HepG2 (cell line): ENCODE data around the gene C2. TPM values are rescaled to one million over a fixed set of nuclear protein-coding genes. Genes with fewer than 3 reads are reported as not detected.

Experiments used
- BATF2 ChIP-seq: sonication (generic); formaldehyde crosslinking; IDR thresholded peaks from 2 replicates; pipeline ENCODE4 v1.8.0; 2022; ENCODE audit warnings: mild to moderate bottlenecking, missing genetic modification reagents, moderate library complexity
- EED ChIP-seq: sonication (generic); formaldehyde crosslinking; IDR thresholded peaks from 2 replicates; pipeline ENCODE4 v1.5.0; 2020; ENCODE audit warnings: mild to moderate bottlenecking, missing genetic modification reagents
- FOSL2 ChIP-seq: sonication (generic); formaldehyde crosslinking; IDR thresholded peaks from 2 replicates; pipeline ENCODE4 v1.4.0; 2020; ENCODE audit warnings: missing genetic modification reagents
- GZF1 ChIP-seq: sonication (generic); formaldehyde crosslinking; IDR thresholded peaks from 2 replicates; pipeline ENCODE4 v1.5.1; 2020; ENCODE audit warnings: mild to moderate bottlenecking, missing genetic modification reagents
- HNRNPL ChIP-seq: fragments of 200-400 bp; formaldehyde crosslinking; IDR thresholded peaks from 2 replicates; pipeline ENCODE4 v1.6.1; 2017; ENCODE audit warnings: mild to moderate bottlenecking, low read depth, low read length
- IKZF1 ChIP-seq: fragments of 450-650 bp; IDR thresholded peaks from 2 replicates; pipeline ENCODE4 v1.7.1; 2016
- IRF2 ChIP-seq: IDR thresholded peaks from 2 replicates; pipeline ENCODE4 v1.6.1; 2018; ENCODE audit warnings: missing genetic modification reagents, missing compliant biosample characterization
- ISX ChIP-seq: sonication (generic); formaldehyde crosslinking; conservative IDR thresholded peaks from 2 replicates; pipeline ENCODE4 v1.5.0; 2020; ENCODE audit warnings: missing genetic modification reagents
- KLF15 ChIP-seq: sonication (generic); formaldehyde crosslinking; IDR thresholded peaks from 2 replicates; pipeline ENCODE4 v1.8.1; 2023; ENCODE audit warnings: borderline replicate concordance, mild to moderate bottlenecking, inconsistent platforms, missing genetic modification reagents, mixed read lengths
- NFE2 ChIP-seq: sonication (generic); formaldehyde crosslinking; IDR thresholded peaks from 2 replicates; pipeline ENCODE4 v1.4.0; 2020; ENCODE audit warnings: missing genetic modification reagents
- NFYB ChIP-seq: sonication (generic); formaldehyde crosslinking; IDR thresholded peaks from 2 replicates; pipeline ENCODE4 v1.4.0; 2020; ENCODE audit warnings: missing genetic modification reagents
- PATZ1 ChIP-seq: sonication (generic); formaldehyde crosslinking; IDR thresholded peaks from 2 replicates; pipeline ENCODE4 v1.4.0; 2020; ENCODE audit warnings: missing genetic modification reagents
- PHF5A ChIP-seq: IDR thresholded peaks from one replicate; pipeline ENCODE4 v1.6.1; 2018; ENCODE audit warnings: low read depth, missing genetic modification reagents; ENCODE audit not compliant: unreplicated experiment
- RAD21 ChIP-seq: fragments of 450-650 bp; formaldehyde crosslinking; IDR thresholded peaks from 2 replicates; pipeline ENCODE4 v1.5.0; 2020; ENCODE audit warnings: mild to moderate bottlenecking
- SIN3A ChIP-seq: IDR thresholded peaks from 2 replicates; pipeline ENCODE4 v1.6.1; 2011; ENCODE audit warnings: low read depth, mild to moderate bottlenecking, control low read depth, low read length, borderline replicate concordance
- SNAI1 ChIP-seq: sonication (generic); formaldehyde crosslinking; IDR thresholded peaks from 2 replicates; pipeline ENCODE4 v1.5.0; 2020; ENCODE audit warnings: mild to moderate bottlenecking, missing genetic modification reagents, borderline replicate concordance
- TIGD3 ChIP-seq: sonication (generic); formaldehyde crosslinking; IDR thresholded peaks from 2 replicates; pipeline ENCODE4 v1.5.1; 2020; ENCODE audit warnings: mild to moderate bottlenecking, missing genetic modification reagents, borderline replicate concordance
- YY1 ChIP-seq: IDR thresholded peaks from 2 replicates; pipeline ENCODE4 v1.6.1; 2011; ENCODE audit warnings: low read length, low read depth, moderate library complexity, mild to moderate bottlenecking; ENCODE audit not compliant: insufficient read depth, insufficient replicate concordance
- ZBTB7B ChIP-seq: sonication (generic); formaldehyde crosslinking; IDR thresholded peaks from 2 replicates; pipeline ENCODE4 v1.4.0; 2020; ENCODE audit warnings: missing genetic modification reagents
- ZFP91 ChIP-seq: sonication (generic); formaldehyde crosslinking; IDR thresholded peaks from 2 replicates; pipeline ENCODE4 v1.9.0; 2022; ENCODE audit warnings: missing genetic modification reagents, mild to moderate bottlenecking, borderline replicate concordance
- polyA plus RNA-seq, 8 experiments: library from polyadenylated mRNA; depleted of rRNA in 3 of 8; stranded (reverse) in 7 of 8; unstranded in 1 of 8; fragments of >200 nt; fragmentation: Illumina TruSeq in 4 of 8; extraction: Trizol in 4 of 8; gene quantifications; 2 replicates each; pipeline versions ENCODE4 v1.2.1 to v1.2.3, GENCODE V29; 2011 to 2016; ENCODE audit warnings: low read depth in 4 of 8, missing spikeins in 1 of 8, mixed read lengths in 1 of 8; ENCODE audit not compliant: insufficient read depth in 1 of 8
- total RNA-seq, 5 experiments: library from RNA; depleted of rRNA; stranded (reverse); fragments of >200 nt; fragmentation: Illumina TruSeq; extraction: Trizol; gene quantifications; 2 replicates each; pipeline ENCODE4 v1.2.3, GENCODE V29; 2016; ENCODE audit warnings: low read depth in 1 of 5
- TF ChIP-seq, protein P1 (sequence below): sonication (generic); formaldehyde crosslinking; IDR thresholded peaks from 2 replicates; pipeline ENCODE4 v1.4.0; 2020; ENCODE audit warnings: mild to moderate bottlenecking, missing genetic modification reagents
- TF ChIP-seq, protein P2 (sequence below): sonication (generic); formaldehyde crosslinking; IDR thresholded peaks from 2 replicates; pipeline ENCODE4 v1.4.0; 2020; ENCODE audit warnings: missing genetic modification reagents, mild to moderate bottlenecking, borderline replicate concordance

C2 gene
- total and polyA plus RNA-seq, 2 of the 13 experiments (the other 11 are each of a cell fraction or from before 2014, with no cell fraction given): 165 to 307 TPM

DNA sequence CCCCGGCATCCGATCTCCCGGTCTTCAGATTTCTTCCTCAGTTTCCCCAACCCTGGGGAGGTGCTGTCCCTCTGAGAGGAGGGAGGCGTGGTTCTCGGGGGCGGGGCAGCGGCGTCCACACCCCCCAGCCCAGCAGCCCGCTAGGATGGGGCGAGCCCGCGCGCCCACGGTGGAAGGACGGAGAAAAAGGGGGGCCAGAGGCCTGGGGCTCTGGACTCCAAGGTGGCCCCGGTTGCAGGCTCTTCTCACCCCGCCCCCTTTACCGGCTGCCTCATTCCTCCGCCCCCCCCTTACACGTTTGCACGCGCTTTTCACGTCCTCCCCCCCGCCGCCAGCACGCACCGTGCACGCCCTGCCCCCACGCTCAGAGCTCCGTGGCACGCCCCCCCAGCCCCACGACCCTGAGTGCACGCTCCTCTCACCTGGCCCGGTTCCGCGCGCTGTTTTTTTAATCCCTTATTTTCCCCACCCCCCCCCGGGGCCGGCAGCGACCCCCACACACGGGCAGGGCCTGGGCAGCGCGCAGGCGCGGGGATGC, 26.0 kb upstream of the C2 start (continued):
- peak; percentile 95 for TF ChIP-seq PATZ1 (CRISPR knock-in tag)
- no peak for TF ChIP-seq IKZF1
- no peak for TF ChIP-seq YY1
- TF ChIP-seq RAD21 (CRISPR knock-in tag): no peak
- 0 out of 2 replicates have a peak, but pooled peaks have one; percentile 1 for TF ChIP-seq SNAI1
- no peak for TF ChIP-seq BATF2 (CRISPR knock-in tag)
- no peak for TF ChIP-seq ISX (CRISPR knock-in tag)
- TF ChIP-seq GZF1 (CRISPR knock-in tag): no peak
- TF ChIP-seq IRF2 (CRISPR knock-in tag): no peak
- TF ChIP-seq KLF15 (CRISPR knock-in tag): no peak
- TF ChIP-seq EED (CRISPR knock-in tag): no peak; the same call in 1 of the 2 replicates
- TF ChIP-seq FOSL2: peak; percentile 10; the same call in 1 of the 2 replicates
- no peak for TF ChIP-seq ZBTB7B (CRISPR knock-in tag)
- no peak for TF ChIP-seq HNRNPL
- TF ChIP-seq, protein P1, sequence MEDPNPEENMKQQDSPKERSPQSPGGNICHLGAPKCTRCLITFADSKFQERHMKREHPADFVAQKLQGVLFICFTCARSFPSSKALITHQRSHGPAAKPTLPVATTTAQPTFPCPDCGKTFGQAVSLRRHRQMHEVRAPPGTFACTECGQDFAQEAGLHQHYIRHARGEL (CRISPR knock-in tag): no peak
- 0 out of 2 replicates have a peak, but pooled peaks have one; percentile 38 for TF ChIP-seq ZFP91 (CRISPR knock-in tag)
- TF ChIP-seq, protein P2, sequence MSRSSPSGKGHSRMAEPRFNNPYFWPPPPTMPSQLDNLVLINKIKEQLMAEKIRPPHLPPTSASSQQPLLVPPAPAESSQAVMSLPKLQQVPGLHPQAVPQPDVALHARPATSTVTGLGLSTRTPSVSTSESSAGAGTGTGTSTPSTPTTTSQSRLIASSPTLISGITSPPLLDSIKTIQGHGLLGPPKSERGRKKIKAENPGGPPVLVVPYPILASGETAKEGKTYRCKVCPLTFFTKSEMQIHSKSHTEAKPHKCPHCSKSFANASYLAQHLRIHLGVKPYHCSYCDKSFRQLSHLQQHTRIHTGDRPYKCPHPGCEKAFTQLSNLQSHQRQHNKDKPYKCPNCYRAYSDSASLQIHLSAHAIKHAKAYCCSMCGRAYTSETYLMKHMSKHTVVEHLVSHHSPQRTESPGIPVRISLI (CRISPR knock-in tag): 0 out of 2 replicates have a peak, but pooled peaks have one; percentile 18
- TF ChIP-seq NFE2 (CRISPR knock-in tag): no peak
- TF ChIP-seq PHF5A (CRISPR knock-in tag): no peak
- TF ChIP-seq NFYB (CRISPR knock-in tag): no peak
- 0 out of 2 replicates have a peak, but pooled peaks have one; percentile 4 for TF ChIP-seq SIN3A
- TF ChIP-seq TIGD3: no peak
